GM19099 (cell line): ENCODE results near the gene SLX4.

ENCODE experiments used
- POLR2A ChIP-seq: IDR thresholded peaks from 3 replicates; pipeline ENCODE4 v1.6.1; 2011; ENCODE audit warnings: low read depth; ENCODE audit not compliant: insufficient read length; ENCODE audit errors: extremely low read depth

The SLX4 gene

DNA sequence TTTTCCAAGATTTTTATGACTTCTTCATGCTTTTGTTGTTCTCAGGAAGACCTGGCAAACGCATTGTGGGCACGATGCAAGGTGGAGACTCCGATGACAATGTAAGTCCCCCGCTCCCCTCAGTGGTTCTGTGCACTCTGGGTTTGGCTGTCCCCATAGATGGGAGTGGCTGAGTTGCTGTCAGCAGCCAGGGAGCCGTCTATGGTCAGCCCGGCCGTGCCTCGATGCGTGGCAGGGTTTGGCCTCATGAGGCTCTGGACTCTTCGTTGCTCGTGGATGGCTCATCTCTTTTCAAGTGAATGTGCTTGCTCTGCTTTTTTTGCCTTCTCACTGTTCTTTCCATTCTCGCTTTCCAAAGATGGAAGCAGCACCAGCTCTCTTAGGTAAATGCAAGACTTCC lies 78.7 kb downstream of the SLX4 start:
- TF ChIP-seq POLR2A, result no peak
